GM23248 (cell line): ENCODE results near the gene CCT3. TPM values are rescaled to one million over a fixed set of nuclear protein-coding genes. Genes with fewer than 3 reads are reported as not detected.
"Not testable (repeated sequence)": the region's sequence is repeated elsewhere in the genome, so short reads cannot be mapped to it uniquely, and the experiment has no call there.

ENCODE experiments used
- DNase-seq: peaks from one replicate; pipeline ENCODE4 v3.0.0-alpha.2; 2015
- H2AFZ ChIP-seq: fragments of 200-600 bp; sonication (generic); 2 replicates; pipeline ENCODE4 v1.6.1; 2016; ENCODE audit warnings: antibody characterized with exemption
- H3F3A ChIP-seq: fragments of 200-600 bp; sonication (generic); 2 replicates; pipeline ENCODE4 v1.6.1; 2016; ENCODE audit warnings: mild to moderate bottlenecking, antibody characterized with exemption, mixed run types; ENCODE audit not compliant: insufficient read depth
- H3K27ac ChIP-seq: fragments of 200-600 bp; sonication (generic); 2 replicates; pipeline ENCODE4 v1.5.1; 2016; ENCODE audit warnings: mild to moderate bottlenecking
- H3K27me3 ChIP-seq: fragments of 200-600 bp; sonication (generic); replicated peaks from 2 replicates; pipeline ENCODE4 v1.6.1; 2016; ENCODE audit warnings: mild to moderate bottlenecking; ENCODE audit not compliant: insufficient read depth
- H3K36me3 ChIP-seq: fragments of 200-600 bp; sonication (generic); 2 replicates; pipeline ENCODE4 v1.6.1; 2016; ENCODE audit warnings: low read depth, mild to moderate bottlenecking
- H3K4me1 ChIP-seq: fragments of 200-600 bp; sonication (generic); 2 replicates; pipeline ENCODE4 v1.6.1; 2016; ENCODE audit warnings: mild to moderate bottlenecking; ENCODE audit not compliant: insufficient read depth
- H3K4me2 ChIP-seq: fragments of 200-600 bp; sonication (generic); one replicate; pipeline ENCODE4 v1.6.1; 2016; ENCODE audit warnings: mild to moderate bottlenecking; ENCODE audit not compliant: unreplicated experiment
- H3K4me3 ChIP-seq: fragments of 200-600 bp; sonication (generic); 2 replicates; pipeline ENCODE4 v1.5.1; 2016; ENCODE audit warnings: mild to moderate bottlenecking
- H3K79me2 ChIP-seq: fragments of 200-600 bp; sonication (generic); 2 replicates; pipeline ENCODE4 v1.6.1; 2016; ENCODE audit warnings: mild to moderate bottlenecking; ENCODE audit not compliant: insufficient read depth
- H3K9ac ChIP-seq: fragments of 200-600 bp; sonication (generic); 2 replicates; pipeline ENCODE4 v1.6.1; 2016; ENCODE audit warnings: mild to moderate bottlenecking
- H3K9me2 ChIP-seq: fragments of 200-600 bp; sonication (generic); 2 replicates; pipeline ENCODE4 v1.6.1; 2016; ENCODE audit warnings: mixed run types, mild to moderate bottlenecking, moderate library complexity; ENCODE audit not compliant: insufficient read depth
- H3K9me3 ChIP-seq: fragments of 200-600 bp; sonication (generic); one replicate; pipeline ENCODE4 v1.6.1; 2017; ENCODE audit warnings: low read depth
- H4K20me1 ChIP-seq: fragments of 200-600 bp; sonication (generic); 2 replicates; pipeline ENCODE4 v1.6.0; 2016; ENCODE audit not compliant: insufficient read depth
- EZH2 ChIP-seq: fragments of 200-600 bp; sonication (generic); IDR thresholded peaks from 2 replicates; pipeline ENCODE4 v1.6.1; 2018; ENCODE audit warnings: antibody characterized with exemption, mild to moderate bottlenecking; ENCODE audit not compliant: insufficient read depth, poor library complexity, severe bottlenecking
- EZH2phosphoT487 ChIP-seq: fragments of 200-600 bp; sonication (generic); IDR thresholded peaks from 2 replicates; pipeline ENCODE4 v1.6.1; 2018; ENCODE audit warnings: antibody characterized with exemption, moderate library complexity, mild to moderate bottlenecking, low read depth; ENCODE audit not compliant: insufficient read depth
- WGBS, 2 experiments: methylation state at CpG; one replicate each; pipeline ENCODE4 v1.1.6; 2015 to 2017; ENCODE audit warnings: low lambda C conversion rate in 2 of 2, low coverage in 1 of 2; ENCODE audit errors: missing lambda C conversion rate in 2 of 2; 5-methylcytosine and 5-hydroxymethylcytosine counted together
- in situ Hi-C: fragments of 300-500 bp; cut with MboI; formaldehyde crosslinking; loops from 2 replicates; pipeline ENCODE4 v1.15.0; 2020
- polyA plus RNA-seq: library from polyadenylated mRNA; unstranded; fragments of >200 nt; fragmentation: Nextera tagmentation; extraction: Ambion mirVana; gene quantifications from 2 replicates; pipeline ENCODE4 v1.2.1, GENCODE V29; 2016
- total RNA-seq: library from RNA; depleted of rRNA; stranded (reverse); fragments of >200 nt; shearing (Covaris generic); gene quantifications from 2 replicates; pipeline ENCODE4 v1.2.3, GENCODE V29; 2014

CCT3 gene
- total and polyA plus RNA-seq, 2 experiments from 2014 or later: 226 to 307 TPM

GRCh38 chr1:156376146-156376545, 38.1 kb upstream of the CCT3 start:
- Histone ChIP-seq H3K79me2 (no peaks in the 10 kb centered on the region), H3K27me3 (no peaks in the 10 kb centered on the region), H2AFZ (no peak overlapping the region), H3K9me3 (no peaks in the 10 kb centered on the region), H3K9ac (no peak overlapping the region), H4K20me1 (no peaks in the 10 kb centered on the region), H3K27ac (no peak overlapping the region), H3K36me3 (no peaks in the 10 kb centered on the region), H3K4me2 (no peak overlapping the region), H3K9me2 (no peaks in the 10 kb centered on the region), H3K4me1 (no peaks in the 10 kb centered on the region), H3F3A (no peaks in the 10 kb centered on the region), H3K4me3 (no peak overlapping the region)
- DNase-seq: peak; percentile 77
- WGBS, 2 experiments: 71 to 72% methylated on average over 2 of the region's 2 CpGs
- in situ Hi-C loops: no loop called here
- TF ChIP-seq EZH2: no peak
- no peak for TF ChIP-seq EZH2phosphoT487

- Histone ChIP-seq H3K27ac (no peak overlapping the region), H2AFZ (no peak overlapping the region), H3K4me1 (no peaks in the 10 kb centered on the region), H4K20me1 (no peaks in the 10 kb centered on the region), H3K4me3 (no peak overlapping the region), H3K79me2 (no peaks in the 10 kb centered on the region), H3K9me2 (no peaks in the 10 kb centered on the region), H3F3A (no peaks in the 10 kb centered on the region), H3K9ac (no peak overlapping the region), H3K36me3 (no peaks in the 10 kb centered on the region), H3K9me3 (no peaks in the 10 kb centered on the region), H3K4me2 (no peak overlapping the region), H3K27me3 (0 out of 2 replicates have a peak, but pooled peaks cover 3% of the 10 kb centered on the region)
- in situ Hi-C loops: no loop called here
- DNase-seq: no peak
- TF ChIP-seq EZH2phosphoT487 (no peak), EZH2 (no peak)
These were observed 35.5 kb upstream of the CCT3 start for GRCh38 chr1:156373546-156373945.

GRCh38 chr1:156372876-156373275, 34.8 kb upstream of the CCT3 start:
- no peaks in the 10 kb centered on the region for H3K4me1 ChIP-seq
- H3K36me3 ChIP-seq: no peaks in the 10 kb centered on the region
- 0 out of 2 replicates have a peak, but pooled peaks cover 3% of the 10 kb centered on the region for H3K27me3 ChIP-seq
- TF ChIP-seq EZH2phosphoT487 (no peak), EZH2 (no peak)
- no peak for DNase-seq
- H3K4me3 ChIP-seq: no peak overlapping the region
- WGBS, 2 experiments: 70 to 74% methylated on average over 4 of the region's 4 CpGs
- H3K9me2 ChIP-seq: no peaks in the 10 kb centered on the region
- no peaks in the 10 kb centered on the region for H3F3A ChIP-seq
- H3K79me2 ChIP-seq: no peaks in the 10 kb centered on the region
- H2AFZ ChIP-seq: no peak overlapping the region
- no peak overlapping the region for H3K27ac ChIP-seq
- no peak overlapping the region for H3K9ac ChIP-seq
- no peaks in the 10 kb centered on the region for H4K20me1 ChIP-seq
- in situ Hi-C loops: no loop called here
- no peak overlapping the region for H3K4me2 ChIP-seq
- no peaks in the 10 kb centered on the region for H3K9me3 ChIP-seq

- H3K27me3 ChIP-seq: 0 out of 2 replicates have a peak, but pooled peaks cover 3% of the 10 kb centered on the region
- H3K4me2 ChIP-seq: no peak overlapping the region
- in situ Hi-C loops: no loop called here
These were observed 34.1 kb upstream of the CCT3 start for GRCh38 chr1:156372265-156372586.

GRCh38 chr1:156371553-156372264, 33.6 kb upstream of the CCT3 start:
- H3K4me2 ChIP-seq: no peak overlapping the region
- H3K4me3 ChIP-seq: no peak overlapping the region
- WGBS, 2 experiments: 22 to 26% methylated on average over 7 of the region's 7 CpGs
- H3F3A ChIP-seq: no peaks in the 10 kb centered on the region
- no peaks in the 10 kb centered on the region for H3K36me3 ChIP-seq
- no peaks in the 10 kb centered on the region for H3K9me2 ChIP-seq
- in situ Hi-C loops: no loop called here
- no peaks in the 10 kb centered on the region for H3K79me2 ChIP-seq
- no peak overlapping the region for H3K27ac ChIP-seq
- H4K20me1 ChIP-seq: no peaks in the 10 kb centered on the region
- peak; percentile 83 for DNase-seq
- no peaks in the 10 kb centered on the region for H3K9me3 ChIP-seq
- H3K4me1 ChIP-seq: no peaks in the 10 kb centered on the region
- no peak for TF ChIP-seq EZH2phosphoT487
- TF ChIP-seq EZH2: no peak
- H3K9ac ChIP-seq: no peak overlapping the region
- H3K27me3 ChIP-seq: 0 out of 2 replicates have a peak, but pooled peaks cover 6% of the 10 kb centered on the region
- no peak overlapping the region for H2AFZ ChIP-seq

More at GRCh38 chr1:156372265-156372586, 34.1 kb upstream of the CCT3 start:
- no peak overlapping the region for H2AFZ ChIP-seq
- DNase-seq: no peak
- no peaks in the 10 kb centered on the region for H3F3A ChIP-seq
- H3K79me2 ChIP-seq: no peaks in the 10 kb centered on the region
- no peaks in the 10 kb centered on the region for H3K9me3 ChIP-seq
- no peaks in the 10 kb centered on the region for H3K36me3 ChIP-seq
- no peak overlapping the region for H3K4me3 ChIP-seq
- no peaks in the 10 kb centered on the region for H3K4me1 ChIP-seq
- H4K20me1 ChIP-seq: no peaks in the 10 kb centered on the region
- H3K9ac ChIP-seq: no peak overlapping the region
- H3K27ac ChIP-seq: no peak overlapping the region
- no peaks in the 10 kb centered on the region for H3K9me2 ChIP-seq
- no peak for TF ChIP-seq EZH2
- no peak for TF ChIP-seq EZH2phosphoT487

GRCh38 chr1:156369685-156370286, 31.7 kb upstream of the CCT3 start:
- H3K27ac ChIP-seq, DNase-seq, H3K9me2 ChIP-seq, in situ Hi-C loops, H4K20me1 ChIP-seq, H3K4me1 ChIP-seq, H3K9me3 ChIP-seq, H3K4me3 ChIP-seq, H3K79me2 ChIP-seq, H3K36me3 ChIP-seq, H3F3A ChIP-seq, H3K4me2 ChIP-seq, H3K9ac ChIP-seq, H2AFZ ChIP-seq: not testable (repeated sequence)
- 83 to 84% methylated on average over 10 of the region's 10 CpGs for WGBS, 2 experiments
- H3K27me3 ChIP-seq: 0 out of 2 replicates have a peak, but pooled peaks cover 12% of the 10 kb centered on the region
